G401 (cell line): Measurements from ENCODE around the gene IGF1R. TPM values are rescaled to one million over a fixed set of nuclear protein-coding genes. Genes with fewer than 3 reads are reported as not detected.

Source experiments
- DNase-seq: peaks from one replicate; pipeline ENCODE4 v3.0.0-alpha.2; 2015; ENCODE audit warnings: low spot score
- in situ Hi-C: cut with HindIII; loops from 2 replicates; pipeline ENCODE4 v1.10.0; 2016; ENCODE audit warnings: low sequenced_read_pairs, mixed read lengths
- total RNA-seq: library from RNA; depleted of rRNA; stranded (reverse); fragments of >200 nt; shearing (Covaris generic); gene quantifications from 2 replicates; pipeline ENCODE4 v1.2.3, GENCODE V29; 2014

Gene IGF1R
- total RNA-seq, 1 experiment from 2014 or later: 21.0 TPM

DNA sequence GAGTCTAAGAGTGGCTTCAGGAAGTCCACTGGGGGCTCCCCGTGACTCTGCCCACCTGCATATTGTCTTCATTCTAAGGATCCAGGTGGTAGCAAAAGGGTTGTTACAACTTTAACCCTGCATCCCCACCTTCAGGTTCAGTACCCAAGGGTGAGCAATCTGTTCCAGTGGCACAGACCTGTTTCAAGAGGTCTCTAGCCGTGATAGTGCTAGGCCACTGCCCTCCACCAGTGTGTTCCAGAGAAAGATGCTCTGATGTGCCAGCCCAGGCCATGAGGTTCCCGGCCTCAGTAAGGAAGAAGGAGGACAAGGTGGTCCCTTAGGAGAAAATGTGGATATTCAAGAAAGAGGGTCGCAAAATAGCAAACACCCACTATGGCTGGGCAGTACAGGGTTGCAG, 87.0 kb downstream of the IGF1R start:
- DNase-seq: no peak
- in situ Hi-C loops: no loop called here

DNA sequence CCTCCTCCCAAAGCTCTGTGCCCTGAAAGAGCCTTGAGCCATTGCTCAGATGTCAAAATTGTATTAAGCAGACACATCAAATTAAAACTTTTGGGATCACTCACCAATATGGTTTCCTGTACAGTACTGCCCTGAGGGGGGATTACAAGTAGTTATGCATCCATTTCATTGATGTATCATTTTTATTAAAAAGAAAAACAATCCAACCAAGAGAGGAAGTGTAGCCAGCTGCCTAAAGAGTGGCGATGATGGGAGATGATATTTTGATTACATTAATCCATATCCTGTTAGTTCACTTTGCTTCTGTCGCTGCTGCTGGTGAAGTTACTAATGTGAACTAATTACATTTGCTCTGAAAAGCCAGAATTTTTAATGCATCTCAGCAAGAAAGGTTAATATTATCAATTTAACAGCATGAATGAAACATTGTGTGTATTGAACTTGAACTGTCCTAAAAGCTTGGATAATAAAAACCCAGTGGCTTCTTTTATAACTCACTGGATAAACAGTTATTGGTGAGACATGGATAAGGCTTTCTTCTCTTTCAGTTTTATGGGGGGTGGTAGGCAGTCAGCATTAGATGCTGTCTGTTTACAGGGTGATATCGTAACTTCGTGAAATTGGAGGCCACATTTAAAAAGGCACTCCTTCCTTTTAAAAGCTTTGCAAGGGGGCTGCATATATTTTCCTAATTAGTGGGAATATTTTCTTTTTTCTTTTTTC, 87.7 kb downstream of the IGF1R start:
- in situ Hi-C loops: no loop called here
- no peak for DNase-seq

DNA sequence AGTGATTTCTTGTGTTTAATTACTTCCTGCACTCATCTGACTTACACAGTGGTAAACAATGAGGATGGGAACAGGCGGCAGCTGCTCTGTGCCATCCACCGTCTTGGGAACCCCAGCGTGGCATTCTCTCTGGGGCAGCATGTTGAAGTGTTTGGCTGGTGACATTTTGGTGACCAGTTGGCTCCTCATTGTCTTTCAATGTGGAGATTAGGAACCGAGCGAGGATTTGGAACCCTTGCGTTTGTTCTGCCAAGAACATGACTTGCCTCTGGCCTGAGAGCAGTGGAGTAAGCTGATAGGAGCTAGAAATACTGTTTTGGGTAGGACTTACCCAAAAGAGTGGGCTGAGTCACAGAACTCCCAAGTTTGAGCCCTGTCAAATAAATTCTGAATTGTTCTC, 88.8 kb downstream of the IGF1R start:
- peak; percentile 17 for DNase-seq
- in situ Hi-C loops: no loop called here

DNA sequence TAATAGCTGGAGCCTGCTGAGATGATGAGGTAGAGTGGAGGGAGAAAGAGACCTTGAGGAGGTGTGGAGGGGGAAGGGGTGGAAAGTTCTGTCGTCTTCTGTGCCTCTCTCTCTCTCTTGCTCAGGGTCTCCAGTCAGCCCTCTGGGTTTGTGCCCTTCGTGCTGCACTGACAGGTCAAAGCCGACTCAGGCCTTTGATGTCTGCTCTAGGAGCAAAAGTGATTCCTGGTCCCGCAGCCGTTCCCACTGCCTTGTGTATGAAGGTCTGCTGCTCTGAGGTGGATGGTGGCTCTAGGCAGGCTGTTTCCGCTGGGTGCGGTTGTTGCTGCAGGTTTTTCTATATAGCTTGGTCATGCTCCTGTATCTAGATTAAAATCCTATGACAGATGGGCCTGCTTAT, 89.4 kb downstream of the IGF1R start:
- DNase-seq: no peak
- in situ Hi-C loops: no loop called here

DNA sequence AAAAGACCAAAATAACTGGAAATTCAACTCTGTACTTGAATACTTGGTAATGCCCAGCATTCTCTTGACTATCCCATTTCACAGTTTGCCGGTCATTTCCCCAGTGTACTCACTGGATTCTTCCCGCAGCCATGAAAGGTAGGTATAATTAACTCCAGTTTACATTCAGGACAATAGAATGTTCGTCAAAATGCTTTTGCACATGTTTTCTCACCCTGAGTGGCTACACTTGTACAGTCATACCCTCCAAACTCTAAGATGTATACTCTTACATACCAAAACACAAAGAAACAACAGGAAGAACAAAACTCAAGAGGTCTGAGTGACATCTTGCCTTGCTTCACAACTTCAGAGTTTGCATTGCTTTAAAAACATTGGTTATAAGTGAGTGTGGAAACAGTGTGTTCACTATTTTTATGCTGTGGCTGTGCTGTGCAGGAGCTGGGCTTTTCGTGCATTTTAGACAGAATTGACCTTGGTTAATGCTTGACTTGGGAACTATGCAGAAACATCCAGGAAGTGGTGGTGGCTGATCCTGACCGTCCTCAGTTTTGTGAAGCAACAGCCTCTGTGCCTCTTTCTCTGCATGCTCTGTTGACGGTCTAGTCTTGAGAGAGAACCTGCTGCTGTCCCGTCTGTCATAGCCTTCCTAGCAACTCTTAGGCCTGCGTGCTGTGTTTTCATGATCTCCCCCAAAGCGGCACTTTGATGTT, 90.5 kb downstream of the IGF1R start:
- in situ Hi-C loops: no loop called here
- no peak for DNase-seq

DNA sequence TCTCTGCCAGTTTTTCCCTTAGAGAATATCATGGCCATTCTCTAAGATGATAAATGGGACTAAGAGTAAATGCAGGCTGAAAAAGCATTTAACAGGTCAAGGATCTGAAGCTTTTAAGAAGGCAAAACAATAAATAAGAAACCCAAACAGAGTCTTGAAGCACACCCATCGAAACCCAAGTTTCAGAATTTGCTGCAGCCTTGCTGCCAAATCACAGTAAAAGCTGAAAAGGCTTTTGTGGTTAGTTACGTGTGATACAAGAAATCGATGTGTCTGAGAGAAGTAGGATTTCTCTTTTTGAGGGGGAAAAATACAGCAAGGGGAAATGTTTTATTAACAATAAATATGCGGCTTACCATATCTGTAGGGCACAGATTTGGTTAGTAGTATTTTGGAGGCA, 92.0 kb downstream of the IGF1R start:
- in situ Hi-C loops: no loop called here
- DNase-seq: no peak

DNA sequence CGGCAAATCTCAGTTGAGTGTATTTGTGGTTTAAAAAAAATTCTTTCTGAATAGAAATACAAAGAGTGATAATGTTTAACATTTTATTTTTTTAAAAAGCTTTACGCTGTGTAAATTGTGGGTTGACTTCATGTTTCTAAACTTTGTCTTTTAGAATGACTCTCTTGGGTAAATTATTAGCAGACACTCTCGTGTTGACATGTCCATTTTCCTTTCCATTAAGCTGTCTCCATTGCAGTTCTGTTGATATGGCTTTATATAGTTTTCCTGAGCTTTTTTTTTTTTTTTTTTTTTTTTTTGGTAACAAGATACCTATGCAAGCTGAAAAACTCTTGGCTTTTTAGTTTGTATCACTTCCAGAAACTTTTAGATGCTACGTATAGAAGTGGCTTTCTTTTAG, 92.6 kb downstream of the IGF1R start:
- in situ Hi-C loops: no loop called here
- DNase-seq: no peak

DNA sequence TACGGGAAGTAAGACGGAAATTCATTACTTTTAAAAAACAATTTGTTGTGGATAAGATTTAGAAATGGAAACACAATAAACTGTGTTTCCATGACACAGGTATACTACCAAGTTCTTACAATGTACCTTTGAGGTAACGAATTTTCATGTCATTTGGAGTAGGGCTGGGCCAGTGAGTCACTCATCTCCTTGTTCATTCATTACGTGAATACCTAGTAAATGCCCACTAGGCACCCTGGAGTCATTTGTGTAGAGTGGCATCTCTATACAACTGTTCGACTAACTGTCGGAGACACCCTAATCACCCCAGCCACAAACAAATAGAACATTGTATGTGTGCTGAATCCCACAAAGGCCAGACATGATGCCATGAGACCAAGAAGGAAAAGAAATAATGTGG, 94.8 kb downstream of the IGF1R start:
- DNase-seq: no peak
- in situ Hi-C loops: no loop called here

DNA sequence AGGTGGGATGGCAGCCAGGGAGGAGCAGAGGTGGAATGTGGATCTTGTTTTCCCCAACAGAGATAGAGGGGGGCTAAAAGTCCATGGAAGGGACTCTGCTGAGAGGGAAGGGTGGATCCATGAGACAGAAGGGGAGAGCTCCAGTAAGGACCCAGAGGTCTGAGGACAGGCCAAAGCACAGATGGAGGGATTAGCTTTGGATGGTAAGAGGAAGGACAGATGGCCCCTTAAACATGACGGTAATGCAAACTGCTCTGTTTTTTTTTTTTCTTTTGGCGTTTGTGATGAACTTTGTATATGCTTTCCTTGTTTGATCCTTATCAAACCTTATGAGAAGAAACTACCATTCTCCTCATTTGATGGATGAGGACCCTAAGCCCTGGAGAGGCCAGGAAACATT, 96.2 kb downstream of the IGF1R start:
- in situ Hi-C loops: no loop called here
- DNase-seq: peak; percentile 59

DNA sequence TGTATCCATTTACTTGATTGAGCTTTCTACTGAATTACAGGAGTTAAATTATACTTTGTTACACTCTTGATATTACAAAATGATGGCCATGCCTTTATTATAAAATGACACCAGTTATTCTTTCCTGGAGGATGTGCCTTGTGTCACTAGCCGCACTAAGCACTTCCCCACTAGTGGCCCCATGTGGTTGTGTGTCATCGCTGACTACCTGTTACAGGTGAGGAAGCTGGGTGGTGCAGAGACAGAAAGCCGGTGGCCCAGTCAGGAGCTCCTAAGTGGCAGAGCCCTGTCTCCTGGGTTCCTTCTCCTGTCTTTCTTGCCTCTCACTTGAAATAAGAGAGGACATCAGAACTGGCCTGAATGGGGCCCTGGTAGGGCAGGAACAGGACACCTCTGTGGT, 96.8 kb downstream of the IGF1R start:
- no peak for DNase-seq
- in situ Hi-C loops: no loop called here

DNA sequence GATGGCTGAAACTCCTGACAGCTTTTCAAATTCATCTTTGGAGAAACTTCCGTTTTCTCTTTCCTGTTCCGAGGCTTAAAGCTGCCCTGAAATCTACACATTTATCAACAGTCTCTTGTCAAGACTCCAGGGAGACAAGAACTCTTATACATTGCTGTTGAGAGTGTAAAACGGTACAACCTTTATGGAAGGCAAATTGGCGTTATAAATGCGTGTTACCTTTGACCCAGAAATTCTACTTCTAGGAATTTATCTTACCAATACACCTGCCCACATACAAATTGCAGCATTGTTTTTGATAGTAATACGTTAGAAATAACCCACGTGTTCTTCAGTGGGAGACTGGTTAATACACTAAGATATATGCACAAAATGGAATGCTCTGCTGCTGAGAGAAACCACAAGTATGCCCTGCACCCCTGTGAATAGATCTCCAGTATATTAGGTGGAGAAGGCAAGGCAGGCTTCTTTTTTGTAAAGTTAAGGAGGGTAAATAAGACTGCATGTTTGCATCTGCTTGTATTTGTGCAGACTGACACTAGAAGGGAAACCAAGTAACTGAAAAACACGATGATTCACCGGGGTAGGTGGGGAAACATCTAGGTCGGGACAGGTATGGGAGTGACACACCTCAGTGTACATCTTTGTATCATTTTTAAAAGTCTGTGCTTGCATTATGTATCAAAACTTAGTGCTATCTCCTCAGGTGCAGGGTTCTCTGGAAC, 97.5 kb downstream of the IGF1R start:
- in situ Hi-C loops: no loop called here
- no peak for DNase-seq

DNA sequence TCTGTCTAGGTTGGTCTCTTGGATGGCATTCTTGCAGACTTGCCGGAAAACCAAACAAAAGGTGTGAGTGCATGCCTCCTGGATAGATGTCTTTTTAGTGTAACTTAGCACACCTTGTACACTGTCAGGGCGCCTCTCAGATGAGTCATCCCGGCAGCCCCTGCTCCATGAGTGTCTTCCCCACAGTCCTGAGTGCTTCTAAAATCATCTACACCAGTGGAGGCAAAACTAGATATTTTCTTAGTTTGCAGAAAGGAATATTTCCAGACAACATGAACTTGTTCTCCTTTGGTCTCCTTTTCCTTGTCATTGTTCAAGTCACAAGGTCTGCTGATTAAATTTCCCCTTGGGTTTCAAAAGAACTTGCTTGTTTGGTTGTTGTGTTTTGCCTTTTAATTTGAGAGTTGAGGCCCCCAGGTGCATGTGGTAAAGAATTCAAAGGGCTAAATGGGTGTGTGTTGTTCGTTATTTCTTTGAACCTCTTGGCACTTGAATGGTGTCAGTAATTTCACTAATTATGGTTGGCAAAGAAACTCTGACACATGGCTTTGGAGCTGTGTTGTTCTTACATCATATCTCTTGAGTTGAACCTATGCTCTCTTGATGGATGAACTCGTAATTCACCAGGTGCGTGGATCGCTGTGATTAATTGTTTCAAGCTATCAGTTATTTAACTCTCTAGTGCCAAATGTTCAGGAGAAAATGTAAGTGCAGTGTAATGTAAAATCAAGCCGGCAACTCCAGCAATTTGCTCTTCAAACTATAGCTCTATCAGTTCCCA, 98.2 kb downstream of the IGF1R start:
- in situ Hi-C loops: no loop called here
- no peak for DNase-seq

DNA sequence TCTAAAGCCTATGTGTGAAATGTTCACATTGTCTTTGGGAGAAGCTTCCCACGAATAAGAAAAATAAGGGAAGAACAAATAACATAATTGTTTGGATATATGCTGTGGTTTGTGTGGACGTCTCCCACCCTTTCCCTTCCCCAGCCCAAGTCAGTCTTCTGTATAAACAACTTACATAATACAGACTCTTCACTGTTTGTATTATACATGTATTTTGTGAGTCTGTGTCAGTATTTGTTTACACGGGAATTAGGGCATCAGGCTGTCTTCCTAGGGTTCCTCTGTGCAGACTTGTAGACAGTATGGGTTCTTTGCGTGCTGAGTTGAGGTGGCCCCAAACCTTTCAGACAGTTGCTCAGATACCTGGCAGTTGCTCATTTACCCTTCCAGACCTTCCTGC, 103.4 kb downstream of the IGF1R start:
- in situ Hi-C loops: no loop called here
- peak; percentile 27 for DNase-seq

DNA sequence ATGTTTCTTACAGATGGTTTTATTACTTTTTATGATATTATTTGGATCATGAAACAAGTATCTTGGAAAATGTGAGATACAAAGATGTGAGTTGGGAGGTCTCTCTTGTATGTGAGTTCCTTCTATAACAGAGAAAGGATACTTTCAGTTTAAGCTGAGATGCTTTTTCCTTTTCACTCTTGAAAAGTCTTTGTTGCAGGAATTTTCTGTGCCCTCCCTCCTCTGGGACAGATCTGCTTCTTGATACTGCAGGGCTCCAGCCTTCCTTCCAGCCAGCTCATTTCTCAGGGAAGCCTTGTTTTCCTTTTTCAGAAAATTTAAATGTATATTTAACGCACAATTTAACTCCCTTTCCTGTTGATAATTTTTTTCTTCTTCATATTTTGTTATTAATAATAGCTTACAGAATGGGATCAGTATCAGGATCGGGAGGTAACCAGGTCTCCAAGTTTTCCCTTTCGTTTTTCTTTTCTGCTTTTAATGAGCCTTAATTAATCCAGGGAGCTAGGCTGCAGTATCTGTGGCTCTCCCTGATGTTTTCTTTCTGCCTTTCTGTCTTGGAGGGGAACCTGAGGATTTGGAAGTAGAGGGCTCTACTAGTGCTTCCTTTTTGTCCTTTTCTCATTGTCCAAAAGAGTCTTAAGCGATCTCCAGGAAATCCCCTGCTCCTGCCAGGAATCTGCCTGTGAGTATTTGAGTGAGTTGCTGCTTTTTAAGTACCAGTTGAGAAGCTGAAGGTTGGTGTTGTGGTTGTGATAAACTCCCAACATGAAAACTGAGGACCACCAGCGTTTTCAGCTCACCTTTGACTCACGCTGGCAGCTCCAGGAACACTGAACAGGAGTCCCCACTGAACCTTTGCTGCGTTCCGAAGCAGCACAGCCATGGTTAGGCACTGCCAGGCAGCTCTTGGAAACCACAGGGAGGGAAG, 105.7 kb downstream of the IGF1R start:
- in situ Hi-C loops: no loop called here
- no peak for DNase-seq

DNA sequence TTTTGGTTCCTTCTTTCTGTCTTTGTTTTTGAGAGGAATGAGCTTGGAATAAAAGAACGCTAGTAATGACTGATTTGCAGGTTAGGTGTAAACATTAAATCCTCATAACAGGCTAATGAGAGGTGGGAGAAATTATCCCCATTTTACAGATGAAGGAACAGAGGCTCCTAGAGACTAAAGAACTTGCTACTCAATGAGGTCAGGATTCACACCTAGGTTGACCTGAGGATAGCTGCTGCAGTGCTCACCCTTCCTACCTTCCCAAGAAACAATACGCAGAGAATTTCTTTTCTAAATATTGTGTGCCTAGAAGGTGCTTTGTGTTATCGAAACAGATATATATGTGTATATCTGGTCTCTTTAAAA, 106.3 kb downstream of the IGF1R start:
- no peak for DNase-seq
- in situ Hi-C loops: no loop called here

DNA sequence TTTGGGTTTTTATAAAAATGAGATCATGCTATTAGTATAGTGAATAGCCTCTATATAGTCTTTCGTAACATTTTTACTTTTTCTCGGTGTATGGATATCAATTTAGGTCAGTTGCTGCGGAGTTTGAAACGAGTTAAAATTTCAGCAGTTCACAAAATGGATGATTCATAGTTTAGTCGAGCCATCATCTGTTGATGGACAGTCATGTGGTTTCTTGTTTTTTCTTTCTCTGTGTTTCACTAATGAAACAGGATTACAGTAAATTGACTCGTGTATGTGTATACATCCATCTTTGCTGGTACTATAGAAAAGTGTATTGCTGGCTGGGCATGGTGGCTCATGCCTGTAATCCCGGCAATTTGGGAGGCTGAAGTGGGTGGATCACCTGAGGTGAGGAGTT, 106.8 kb downstream of the IGF1R start:
- in situ Hi-C loops: no loop called here
- no peak for DNase-seq

DNA sequence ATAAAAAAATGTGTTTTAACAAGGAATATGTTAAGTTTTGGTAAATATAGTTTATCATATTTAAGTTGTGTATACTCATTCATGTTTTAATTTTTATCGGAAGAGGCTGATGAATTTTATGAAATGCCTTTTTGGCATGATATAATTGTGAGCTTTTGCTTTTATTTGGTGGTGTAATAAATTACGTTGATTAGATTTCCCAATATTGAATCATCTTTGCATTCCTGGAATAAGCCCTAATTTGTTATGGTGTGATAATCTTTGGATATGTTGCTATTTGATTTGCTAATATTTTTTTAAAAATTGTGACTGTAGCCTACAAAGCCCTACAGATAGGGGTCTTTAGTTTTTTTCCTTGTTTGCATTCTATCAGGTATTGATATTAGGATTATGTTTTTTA, 107.4 kb downstream of the IGF1R start:
- in situ Hi-C loops: no loop called here
- DNase-seq: no peak

DNA sequence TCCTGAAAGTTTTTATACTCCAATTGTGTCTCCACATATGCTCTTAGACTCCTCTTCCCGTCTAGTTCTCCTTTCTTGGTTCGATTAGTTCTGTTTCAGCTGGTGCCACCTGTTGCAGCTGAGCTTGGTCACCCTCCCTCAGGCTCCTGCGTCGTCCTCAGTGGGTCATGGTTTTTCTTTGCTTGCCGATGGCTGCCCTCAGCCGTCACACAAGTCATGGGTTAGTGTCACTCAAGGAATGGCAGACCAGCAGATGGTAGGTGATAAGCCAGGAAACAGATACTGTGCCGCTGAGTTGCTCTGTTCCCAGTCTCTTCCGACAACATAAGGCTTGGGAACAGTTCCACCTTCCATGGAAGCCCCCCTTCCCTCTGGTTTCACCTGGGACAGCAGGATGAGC, 109.9 kb downstream of the IGF1R start:
- no peak for DNase-seq
- in situ Hi-C loops: no loop called here

DNA sequence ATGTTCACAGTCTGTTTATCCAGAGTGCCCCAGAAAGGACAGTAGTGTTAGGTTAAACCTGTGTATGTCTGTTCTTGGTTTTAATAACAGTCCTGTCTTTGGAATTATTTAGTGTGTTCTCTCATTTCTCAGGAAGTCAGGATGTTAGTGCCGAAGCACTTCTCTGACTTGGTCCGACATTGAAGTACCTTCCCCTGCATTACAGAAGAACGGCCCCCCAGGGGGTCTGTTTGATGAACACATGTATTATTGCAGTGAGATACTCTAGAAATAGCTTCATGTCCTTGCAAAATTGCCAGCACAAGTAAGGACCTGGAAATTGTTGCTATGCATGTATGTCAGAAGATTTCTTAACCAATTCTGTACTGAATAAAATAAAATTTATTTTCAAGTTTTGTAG, 110.9 kb downstream of the IGF1R start:
- in situ Hi-C loops: no loop called here
- DNase-seq: peak; percentile 30
